H1 (cell line): ENCODE data around the gene ME3. TPM values are rescaled to one million over a fixed set of nuclear protein-coding genes. Genes with fewer than 3 reads are reported as not detected.

Experiments
- CTCF ChIA-PET: fragments of 300-600 bp; sonication (Branson Sonifier 250); formaldehyde crosslinking; loops from one replicate; lab custom pipeline; 2021; ENCODE audit not compliant: partially characterized antibody; lab: Charles Lee
- POLR2A ChIA-PET: fragments of 300-600 bp; sonication (Branson Sonifier 250); formaldehyde crosslinking; loops from one replicate; lab custom pipeline; 2021; ENCODE audit warnings: inconsistent platforms; ENCODE audit not compliant: partially characterized antibody; lab: Charles Lee
- DNase-seq, 2 experiments: peaks; one replicate each; pipeline versions ENCODE4 v3.0.0 to v3.0.0-alpha.2; 2010 to 2022; ENCODE audit warnings: low spot score in 2 of 2, low read depth in 1 of 2, mixed read lengths in 1 of 2
- FAIRE-seq: peaks from 2 replicates; lab custom pipeline; 2011; peaks lifted over from hg19 to GRCh38; lab: Jason Lieb, UNC
- H2AFZ ChIP-seq: 2 replicates; pipeline ENCODE4 v1.8.1; 2012; ENCODE audit warnings: low read length, inconsistent platforms
- H2AK5ac ChIP-seq: 2 replicates; pipeline ENCODE4 v1.6.1; 2013; ENCODE audit warnings: low read depth, low read length
- H2BK120ac ChIP-seq: replicated peaks from 2 replicates; pipeline ENCODE3; 2013; ENCODE audit warnings: low read depth, low read length, inconsistent platforms
- H2BK12ac ChIP-seq: 2 replicates; pipeline ENCODE4 v1.6.1; 2013; ENCODE audit warnings: low read depth, low read length
- H2BK15ac ChIP-seq: 2 replicates; pipeline ENCODE4 v1.6.1; 2013; ENCODE audit warnings: low read length
- H2BK20ac ChIP-seq: 2 replicates; pipeline ENCODE4 v1.6.1; 2013; ENCODE audit warnings: low read length
- H2BK5ac ChIP-seq: 2 replicates; pipeline ENCODE4 v1.6.1; 2013; ENCODE audit warnings: low read depth, low read length
- H3K14ac ChIP-seq: 2 replicates; pipeline ENCODE4 v1.6.1; 2013; ENCODE audit warnings: inconsistent platforms; ENCODE audit not compliant: insufficient read length
- H3K18ac ChIP-seq: 2 replicates; pipeline ENCODE4 v1.6.1; 2013; ENCODE audit warnings: low read length; ENCODE audit errors: extremely low read depth
- H3K23ac ChIP-seq: 2 replicates; pipeline ENCODE4 v1.6.1; 2013; ENCODE audit warnings: inconsistent platforms; ENCODE audit not compliant: insufficient read length
- H3K23me2 ChIP-seq: 2 replicates; pipeline ENCODE4 v1.6.1; 2013; ENCODE audit warnings: low read depth, low read length
- H3K27ac ChIP-seq: 2 replicates; pipeline ENCODE4 v1.6.1; 2011; ENCODE audit warnings: low read depth, low read length, inconsistent platforms
- H3K27me3 ChIP-seq, 4 experiments: replicated peaks in 1 of 4; 1 replicate in 1 of 4; 2 replicates in 3 of 4; pipeline versions ENCODE4 v1.6.1 to v1.8.1; 2011 to 2013; ENCODE audit warnings: low read length in 3 of 4, mild to moderate bottlenecking in 3 of 4, inconsistent platforms in 2 of 4, mixed read lengths in 2 of 4, moderate library complexity in 1 of 4; ENCODE audit not compliant: control insufficient read depth in 3 of 4, insufficient read depth in 3 of 4; ENCODE audit errors: extremely low read depth in 1 of 4
- H3K36me3 ChIP-seq, 4 experiments: 2 replicates each; pipeline versions ENCODE4 v1.6.1 to v1.8.1; 2011 to 2013; ENCODE audit warnings: mild to moderate bottlenecking in 4 of 4, low read length in 3 of 4, moderate library complexity in 2 of 4, control low read depth in 1 of 4, inconsistent platforms in 1 of 4; ENCODE audit not compliant: insufficient read depth in 4 of 4, control insufficient read depth in 2 of 4
- H3K4ac ChIP-seq: replicated peaks from 2 replicates; pipeline ENCODE3; 2013; ENCODE audit warnings: low read length, low read depth, mixed read lengths, inconsistent platforms; ENCODE audit not compliant: insufficient read length
- H3K4me1 ChIP-seq, 4 experiments: replicated peaks in 1 of 4; 1 replicate in 1 of 4; 2 replicates in 3 of 4; pipeline versions ENCODE4 v1.6.1 to v1.8.1; 2011 to 2013; ENCODE audit warnings: low read length in 3 of 4, inconsistent platforms in 2 of 4, mixed read lengths in 1 of 4; ENCODE audit not compliant: insufficient read depth in 4 of 4, control insufficient read depth in 3 of 4
- H3K4me2 ChIP-seq, 2 experiments: 2 replicates each; pipeline versions ENCODE4 v1.6.1 to v1.8.1; 2011 to 2013; ENCODE audit warnings: low read depth in 2 of 2, low read length in 2 of 2, control low read depth in 1 of 2, inconsistent platforms in 1 of 2, mild to moderate bottlenecking in 1 of 2; ENCODE audit not compliant: insufficient read depth in 1 of 2
- H3K4me3 ChIP-seq, 4 experiments: fragments of 200-600, 300-600 bp in 1 of 4; sonication (generic), shearing (Covaris generic), sonication (Bioruptor Twin) in 1 of 4; 2 replicates each; pipeline versions ENCODE4 v1.5.1 to v1.8.1; 2011 to 2016; ENCODE audit warnings: low read length in 4 of 4, low read depth in 3 of 4, control low read depth in 2 of 4, inconsistent platforms in 2 of 4, mild to moderate bottlenecking in 2 of 4, mixed read lengths in 1 of 4, moderate library complexity in 1 of 4; ENCODE audit not compliant: insufficient read depth in 2 of 4; ENCODE audit errors: extremely low read depth in 1 of 4
- H3K56ac ChIP-seq: replicated peaks from 2 replicates; pipeline ENCODE3; 2013; ENCODE audit warnings: low read depth, mild to moderate bottlenecking, mixed read lengths, low read length, inconsistent platforms; ENCODE audit not compliant: insufficient read length
- H3K79me1 ChIP-seq: 2 replicates; pipeline ENCODE4 v1.6.1; 2013; ENCODE audit warnings: low read depth, low read length, control low read depth
- H3K79me2 ChIP-seq, 2 experiments: 2 replicates each; pipeline versions ENCODE4 v1.6.1 to v1.8.1; 2012 to 2013; ENCODE audit warnings: low read length in 2 of 2, mild to moderate bottlenecking in 2 of 2, inconsistent platforms in 1 of 2; ENCODE audit not compliant: insufficient read depth in 2 of 2, control insufficient read depth in 1 of 2
- H3K9ac ChIP-seq, 4 experiments: replicated peaks in 1 of 4; 1 replicate in 1 of 4; 2 replicates in 3 of 4; pipeline versions ENCODE4 v1.6.1 to v1.8.1; 2011 to 2013; ENCODE audit warnings: low read depth in 3 of 4, low read length in 3 of 4, control low read depth in 2 of 4, mild to moderate bottlenecking in 2 of 4, moderate library complexity in 2 of 4, inconsistent platforms in 1 of 4; ENCODE audit errors: extremely low read depth in 1 of 4
- H3K9me3 ChIP-seq, 2 experiments: 2 replicates each; pipeline versions ENCODE4 v1.6.1 to v1.8.1; 2012 to 2013; ENCODE audit warnings: mild to moderate bottlenecking in 2 of 2, moderate library complexity in 2 of 2, control low read depth in 1 of 2, inconsistent platforms in 1 of 2, low read depth in 1 of 2, low read length in 1 of 2, mixed read lengths in 1 of 2; ENCODE audit not compliant: insufficient read depth in 2 of 2
- H4K20me1 ChIP-seq, 2 experiments: replicated peaks in 1 of 2; 2 replicates each; pipeline versions ENCODE3 to v1.8.1; 2011 to 2013; ENCODE audit warnings: inconsistent platforms in 2 of 2, low read length in 2 of 2, mild to moderate bottlenecking in 1 of 2; ENCODE audit not compliant: insufficient read depth in 2 of 2, control insufficient read depth in 1 of 2
- H4K5ac ChIP-seq: 2 replicates; pipeline ENCODE4 v1.6.1; 2013; ENCODE audit warnings: low read length, low read depth, mixed read lengths, inconsistent platforms; ENCODE audit not compliant: insufficient read length
- H4K8ac ChIP-seq: 2 replicates; pipeline ENCODE4 v1.8.0; 2013; ENCODE audit warnings: mild to moderate bottlenecking, moderate library complexity, low read length, inconsistent platforms; ENCODE audit not compliant: insufficient read depth; ENCODE audit errors: extremely low read depth
- H4K91ac ChIP-seq: replicated peaks from 2 replicates; pipeline ENCODE3; 2013; ENCODE audit warnings: low read length, mixed read lengths, inconsistent platforms; ENCODE audit not compliant: insufficient read length
- CHD1 ChIP-seq: IDR thresholded peaks from 2 replicates; pipeline ENCODE4 v1.6.1; 2012; ENCODE audit warnings: low read depth, low read length, improper control_type of control experiment
- CHD2 ChIP-seq: IDR thresholded peaks from 2 replicates; pipeline ENCODE4 v1.6.1; 2012; ENCODE audit warnings: low read length, improper control_type of control experiment
- CREB1 ChIP-seq: IDR thresholded peaks from 2 replicates; pipeline ENCODE4 v1.6.1; 2012; ENCODE audit warnings: inconsistent platforms
- CTBP2 ChIP-seq: IDR thresholded peaks from 2 replicates; pipeline ENCODE4 v1.7.0; 2011; ENCODE audit warnings: borderline replicate concordance, mild to moderate bottlenecking, moderate library complexity, mixed read lengths, low read length; ENCODE audit not compliant: insufficient read depth, insufficient read length
- GABPA ChIP-seq: IDR thresholded peaks from 2 replicates; pipeline ENCODE4 v1.6.1; 2011; ENCODE audit warnings: mild to moderate bottlenecking, low read length, moderate library complexity, borderline replicate concordance; ENCODE audit not compliant: insufficient read depth
- RAD21 ChIP-seq, 2 experiments: IDR thresholded peaks in 1 of 2; conservative IDR thresholded peaks in 1 of 2; 2 replicates each; pipeline ENCODE4 v1.6.1; 2011; ENCODE audit warnings: low read depth in 2 of 2, low read length in 2 of 2, improper control_type of control experiment in 1 of 2, inconsistent platforms in 1 of 2, mild to moderate bottlenecking in 1 of 2, moderate library complexity in 1 of 2
- SIX5 ChIP-seq: IDR thresholded peaks from 2 replicates; pipeline ENCODE4 v1.6.1; 2011; ENCODE audit warnings: mild to moderate bottlenecking, low read depth, low read length
- SP1 ChIP-seq: IDR thresholded peaks from 2 replicates; pipeline ENCODE4 v1.6.1; 2011; ENCODE audit warnings: low read depth, low read length
- SP2 ChIP-seq: IDR thresholded peaks from 2 replicates; pipeline ENCODE4 v1.6.1; 2012; ENCODE audit warnings: mild to moderate bottlenecking, low read length, inconsistent platforms
- WGBS, 2 experiments: shearing (Covaris generic) in 1 of 2; methylation state at CpG; one replicate each; pipeline versions ENCODE4 v1.1.6 to v1.1.7; 2013 to 2015; ENCODE audit warnings: low lambda C conversion rate in 2 of 2, mixed read lengths in 2 of 2, inconsistent platforms in 1 of 2, low coverage in 1 of 2, missing lambda C conversion rate in 1 of 2; ENCODE audit not compliant: insufficient replicate concordance in 2 of 2, insufficient coverage in 1 of 2, insufficient read length in 1 of 2; ENCODE audit errors: extremely low coverage in 1 of 2, missing lambda C conversion rate in 1 of 2; 5-methylcytosine and 5-hydroxymethylcytosine counted together
- polyA plus RNA-seq, 7 experiments: library from polyadenylated mRNA; depleted of rRNA in 3 of 7; stranded (reverse) in 5 of 7; unstranded in 2 of 7; fragments of >200 nt in 5 of 7; fragments of 200-250 nt in 2 of 7; gene quantifications; 1 replicate in 5 of 7; 2 replicates in 1 of 7; 4 replicates in 1 of 7; pipeline versions ENCODE4 v1.2.1 to v1.2.3, GENCODE V29; 2011 to 2013; ENCODE audit warnings: missing spikeins in 2 of 7, mixed read lengths in 2 of 7
- total RNA-seq: library from RNA; stranded (reverse); fragmentation: NEBNext Ultra II Directional; extraction: Animal tissue kit (Norgen Biotek cat#: 25700); gene quantifications from 2 replicates; pipeline ENCODE4 v1.2.1, GENCODE V29; 2021

The ME3 gene
- total and polyA plus RNA-seq, 2 of the 8 experiments (the other 6 are each of a cell fraction or from before 2014, with no cell fraction given), result 1.5 to 2.8 TPM

GRCh38 chr11:86483610-86483939 lies 188.8 kb downstream of the ME3 start:
- no peak overlapping the region for H2BK5ac ChIP-seq
- FAIRE-seq (no peak), DNase-seq (no peak)
- ChIA-PET CTCF (interaction anchor here (1.0 to 1.3 kb wide), 2 partner anchors 9 to 125 kb away, joined by 3 to 6 read pairs; no protein-coding TSS in a partner anchor), POLR2A (no interaction called here)
- H2BK12ac ChIP-seq, result no peak overlapping the region
- H3K14ac ChIP-seq, result no peak overlapping the region
- H3K18ac ChIP-seq, result no peak overlapping the region
- no peak overlapping the region for H2AFZ ChIP-seq
- H3K36me3 ChIP-seq, result no peaks in the 10 kb centered on the region
- no peaks in the 10 kb centered on the region for H4K20me1 ChIP-seq
- H3K9ac ChIP-seq, result no peak overlapping the region
- no peak overlapping the region for H3K4ac ChIP-seq
- H3K56ac ChIP-seq, result no peak overlapping the region
- H3K23ac ChIP-seq, result no peak overlapping the region
- H3K9me3 ChIP-seq, result no peaks in the 10 kb centered on the region
- H3K4me3 ChIP-seq, result no peak overlapping the region
- peak overlapping the region; percentile 26 for H4K91ac ChIP-seq
- H3K4me1 ChIP-seq, result no peaks in the 10 kb centered on the region
- no peaks in the 10 kb centered on the region for H3K79me2 ChIP-seq
- H2BK20ac ChIP-seq, result no peak overlapping the region
- H3K23me2 ChIP-seq, result no peaks in the 10 kb centered on the region; the same call in 1 of the 2 replicates
- no peaks in the 10 kb centered on the region for H3K27me3 ChIP-seq
- no peak overlapping the region for H2BK15ac ChIP-seq
- 96% methylated on average over 3 of the region's 3 CpGs; no CpG with 5 or more reads in 1 of the 2 experiments for WGBS, 2 experiments
- no peak overlapping the region for H2AK5ac ChIP-seq
- no peaks in the 10 kb centered on the region for H3K79me1 ChIP-seq
- H4K5ac ChIP-seq, result no peak overlapping the region
- H3K27ac ChIP-seq, result no peak overlapping the region
- no peak overlapping the region for H4K8ac ChIP-seq
- no peak overlapping the region for H2BK120ac ChIP-seq
- no peak overlapping the region for H3K4me2 ChIP-seq
- TF ChIP-seq GABPA (no peak), CHD1 (no peak), CTBP2 (no peak), SIX5 (no peak), CREB1 (no peak), SP2 (no peak), CHD2 (no peak), SP1 (no peak), RAD21 (IDR thresholded peaks at IDR 0.05 in 1 of 2, conservative IDR thresholded peaks at IDR 0.05 in 1 of 2; ENCODE audit: low read depth in 2 of 2, low read length in 2 of 2) (no peak)
